ENCODE data around the gene PARP8. TPM values are rescaled to one million over a fixed set of nuclear protein-coding genes. Genes with fewer than 3 reads are reported as not detected.

The PARP8 gene
- total and polyA plus RNA-seq, 9 of the 15 experiments (the other 6 are each of a cell fraction or from before 2014, with no cell fraction given): 0.03 to 0.31 TPM; not detected in 7

DNA sequence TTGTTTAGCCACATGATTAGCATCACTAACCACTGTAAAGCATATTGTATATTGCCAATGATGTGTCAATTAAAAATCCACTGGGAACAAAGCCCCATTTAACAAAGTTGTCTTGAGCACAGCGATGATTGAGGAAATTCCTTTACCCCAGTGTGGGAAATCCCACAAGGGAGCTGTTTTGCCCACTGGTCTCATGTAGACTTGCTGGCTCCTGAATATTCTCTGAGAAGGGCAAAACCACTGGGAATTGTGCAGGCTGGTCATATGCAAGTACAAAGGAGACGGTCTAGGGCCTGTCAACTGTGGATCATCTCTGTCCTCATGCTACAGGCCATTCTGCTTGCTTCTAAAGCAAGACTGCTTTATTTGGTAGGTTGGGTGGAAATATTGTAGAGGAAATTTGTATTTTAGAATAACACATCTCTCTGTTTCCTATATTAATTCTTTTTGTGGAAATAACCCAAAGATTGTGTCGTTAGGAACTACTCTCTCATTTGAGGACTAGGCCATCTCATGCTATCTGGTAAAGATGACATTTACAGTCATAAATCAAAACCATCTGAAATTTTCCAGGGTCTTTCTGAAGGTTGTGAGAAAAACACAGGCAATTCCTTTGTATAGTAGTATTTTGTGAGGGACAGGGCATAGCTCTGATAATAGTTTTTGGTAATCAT is 60.2 kb downstream of the PARP8 start:
- ATAC-seq: no peak

More for the DNA sequence above, 60.2 kb downstream of the PARP8 start:
- FAIRE-seq (no peak), DNase-seq (ENCODE audit: extremely low read depth in 1 of 4, low spot score in 3 of 4) (no peak)
- no peaks in the 10 kb centered on the region for H3K27me3 ChIP-seq (ENCODE audit: control insufficient read depth in 2 of 2, insufficient read depth in 2 of 2, low read length in 2 of 2)
- no peak overlapping the region for H3K4me2 ChIP-seq (ENCODE audit: insufficient read depth, low read length)
- in situ Hi-C loops (cut with MboI): no loop called here
- H3K9me3 ChIP-seq (replicated peaks; ENCODE audit: control insufficient read depth, insufficient read depth, low read depth, low read length): peaks cover 2% of the 10 kb centered on the region
- no peak overlapping the region for H3K9ac ChIP-seq (ENCODE audit: insufficient read depth in 1 of 2, low read depth in 2 of 2, low read length in 2 of 2)
- no peaks in the 10 kb centered on the region for H3K9me1 ChIP-seq (ENCODE audit: control insufficient read depth, insufficient read depth, low read length)
- WGBS (ENCODE audit: insufficient coverage, low coverage, missing lambda C conversion rate): 0% methylated on average over 3 of the region's 3 CpGs
- no peaks in the 10 kb centered on the region for H3K4me1 ChIP-seq (replicated peaks in 1 of 2; ENCODE audit: control insufficient read depth in 2 of 2, insufficient read depth in 2 of 2, low read length in 2 of 2)
- no peak overlapping the region for H3K4me3 ChIP-seq
- no peaks in the 10 kb centered on the region for H4K20me1 ChIP-seq (replicated peaks; ENCODE audit: control insufficient read depth, insufficient read depth, low read length)
- H3K27ac ChIP-seq (ENCODE audit: extremely low read depth, low read depth, low read length): no peak overlapping the region
- intact Hi-C loops (cut with micrococcal nuclease): no loop called here
- no TSS peak for BruUV-seq (replicated peaks)
- TF ChIP-seq PML (IDR thresholded peaks at IDR 0.05; ENCODE audit: low read length): no peak
- TF ChIP-seq SMARCC2 (IDR thresholded peaks at IDR 0.05; ENCODE audit: low read depth): no peak
- no peak for TF ChIP-seq CCAR2 (IDR thresholded peaks at IDR 0.05; ENCODE audit: low read depth, low read length)
- TF ChIP-seq ZNF224 (CRISPR knock-in tag; IDR thresholded peaks at IDR 0.05): no peak
- TF ChIP-seq, protein P1, sequence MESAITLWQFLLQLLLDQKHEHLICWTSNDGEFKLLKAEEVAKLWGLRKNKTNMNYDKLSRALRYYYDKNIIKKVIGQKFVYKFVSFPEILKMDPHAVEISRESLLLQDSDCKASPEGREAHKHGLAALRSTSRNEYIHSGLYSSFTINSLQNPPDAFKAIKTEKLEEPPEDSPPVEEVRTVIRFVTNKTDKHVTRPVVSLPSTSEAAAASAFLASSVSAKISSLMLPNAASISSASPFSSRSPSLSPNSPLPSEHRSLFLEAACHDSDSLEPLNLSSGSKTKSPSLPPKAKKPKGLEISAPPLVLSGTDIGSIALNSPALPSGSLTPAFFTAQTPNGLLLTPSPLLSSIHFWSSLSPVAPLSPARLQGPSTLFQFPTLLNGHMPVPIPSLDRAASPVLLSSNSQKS (CRISPR knock-in tag; IDR thresholded peaks at IDR 0.05): no peak
- TF ChIP-seq, protein P2, sequence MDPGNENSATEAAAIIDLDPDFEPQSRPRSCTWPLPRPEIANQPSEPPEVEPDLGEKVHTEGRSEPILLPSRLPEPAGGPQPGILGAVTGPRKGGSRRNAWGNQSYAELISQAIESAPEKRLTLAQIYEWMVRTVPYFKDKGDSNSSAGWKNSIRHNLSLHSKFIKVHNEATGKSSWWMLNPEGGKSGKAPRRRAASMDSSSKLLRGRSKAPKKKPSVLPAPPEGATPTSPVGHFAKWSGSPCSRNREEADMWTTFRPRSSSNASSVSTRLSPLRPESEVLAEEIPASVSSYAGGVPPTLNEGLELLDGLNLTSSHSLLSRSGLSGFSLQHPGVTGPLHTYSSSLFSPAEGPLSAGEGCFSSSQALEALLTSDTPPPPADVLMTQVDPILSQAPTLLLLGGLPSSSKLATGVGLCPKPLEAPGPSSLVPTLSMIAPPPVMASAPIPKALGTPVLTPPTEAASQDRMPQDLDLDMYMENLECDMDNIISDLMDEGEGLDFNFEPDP (CRISPR knock-in tag; IDR thresholded peaks at IDR 0.05): no peak
- TF ChIP-seq POLR3G (IDR thresholded peaks at IDR 0.05; ENCODE audit: extremely low read depth, insufficient read length, insufficient replicate concordance): no peak
- no peak for TF ChIP-seq ZBTB8A (IDR thresholded peaks at IDR 0.05; ENCODE audit: partially characterized antibody)
- TF ChIP-seq, protein P3, sequence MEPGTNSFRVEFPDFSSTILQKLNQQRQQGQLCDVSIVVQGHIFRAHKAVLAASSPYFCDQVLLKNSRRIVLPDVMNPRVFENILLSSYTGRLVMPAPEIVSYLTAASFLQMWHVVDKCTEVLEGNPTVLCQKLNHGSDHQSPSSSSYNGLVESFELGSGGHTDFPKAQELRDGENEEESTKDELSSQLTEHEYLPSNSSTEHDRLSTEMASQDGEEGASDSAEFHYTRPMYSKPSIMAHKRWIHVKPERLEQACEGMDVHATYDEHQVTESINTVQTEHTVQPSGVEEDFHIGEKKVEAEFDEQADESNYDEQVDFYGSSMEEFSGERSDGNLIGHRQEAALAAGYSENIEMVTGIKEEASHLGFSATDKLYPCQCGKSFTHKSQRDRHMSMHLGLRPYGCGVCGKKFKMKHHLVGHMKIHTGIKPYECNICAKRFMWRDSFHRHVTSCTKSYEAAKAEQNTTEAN (CRISPR knock-in tag; IDR thresholded peaks at IDR 0.05): no peak
- H3K79me2 ChIP-seq (ENCODE audit: control insufficient read depth, insufficient read depth, low read length): no peaks in the 10 kb centered on the region
- POLR2A ChIA-PET: interaction anchor here (1.2 kb wide), 1 partner anchor 128 kb away, joined by 3 read pairs; no protein-coding TSS in a partner anchor
- H2AFZ ChIP-seq (ENCODE audit: low read depth, low read length): no peak overlapping the region
- CTCF ChIA-PET (ENCODE audit: low intra/inter-chr PET ratio): no interaction called here
- no peaks in the 10 kb centered on the region for H3K36me3 ChIP-seq (ENCODE audit: control insufficient read depth, insufficient read depth, low read length)
